ENCODE measurements around the gene LSAMP.

DNA sequence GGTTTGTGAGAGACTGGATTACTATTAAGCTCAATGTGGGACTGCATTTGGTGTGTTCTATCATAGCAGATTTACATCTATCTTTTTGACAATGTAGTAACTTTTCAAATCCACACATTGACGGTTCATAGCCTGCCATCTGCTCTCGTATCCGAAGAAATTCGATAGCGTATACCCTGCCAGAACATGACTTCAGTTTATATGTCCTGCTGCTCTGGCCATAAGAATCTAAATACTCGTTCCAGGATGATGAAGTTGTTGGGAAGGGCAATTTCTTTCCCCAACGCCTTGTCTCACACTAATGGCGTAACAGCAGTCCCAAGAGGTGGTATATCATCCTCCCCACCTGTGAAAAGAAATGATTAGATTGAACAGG lies 180.0 kb downstream of the LSAMP start:
- TF ChIP-seq, protein P1, sequence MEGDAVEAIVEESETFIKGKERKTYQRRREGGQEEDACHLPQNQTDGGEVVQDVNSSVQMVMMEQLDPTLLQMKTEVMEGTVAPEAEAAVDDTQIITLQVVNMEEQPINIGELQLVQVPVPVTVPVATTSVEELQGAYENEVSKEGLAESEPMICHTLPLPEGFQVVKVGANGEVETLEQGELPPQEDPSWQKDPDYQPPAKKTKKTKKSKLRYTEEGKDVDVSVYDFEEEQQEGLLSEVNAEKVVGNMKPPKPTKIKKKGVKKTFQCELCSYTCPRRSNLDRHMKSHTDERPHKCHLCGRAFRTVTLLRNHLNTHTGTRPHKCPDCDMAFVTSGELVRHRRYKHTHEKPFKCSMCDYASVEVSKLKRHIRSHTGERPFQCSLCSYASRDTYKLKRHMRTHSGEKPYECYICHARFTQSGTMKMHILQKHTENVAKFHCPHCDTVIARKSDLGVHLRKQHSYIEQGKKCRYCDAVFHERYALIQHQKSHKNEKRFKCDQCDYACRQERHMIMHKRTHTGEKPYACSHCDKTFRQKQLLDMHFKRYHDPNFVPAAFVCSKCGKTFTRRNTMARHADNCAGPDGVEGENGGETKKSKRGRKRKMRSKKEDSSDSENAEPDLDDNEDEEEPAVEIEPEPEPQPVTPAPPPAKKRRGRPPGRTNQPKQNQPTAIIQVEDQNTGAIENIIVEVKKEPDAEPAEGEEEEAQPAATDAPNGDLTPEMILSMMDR (IDR thresholded peaks at IDR 0.05) = no peak
- no peak for TF ChIP-seq POLR2A (IDR thresholded peaks at IDR 0.05)
